Fibroblast of peridontal ligament (primary cell): ENCODE data around the gene RGS10.
"Not testable (repeated sequence)": the region's sequence is repeated elsewhere in the genome, so short reads cannot be mapped to it uniquely, and the experiment has no call there.

Experiments
- DNase-seq: peaks from one replicate; pipeline ENCODE4 v3.0.0-alpha.2; 2010; ENCODE audit errors: extremely low read depth

RGS10 gene

DNA sequence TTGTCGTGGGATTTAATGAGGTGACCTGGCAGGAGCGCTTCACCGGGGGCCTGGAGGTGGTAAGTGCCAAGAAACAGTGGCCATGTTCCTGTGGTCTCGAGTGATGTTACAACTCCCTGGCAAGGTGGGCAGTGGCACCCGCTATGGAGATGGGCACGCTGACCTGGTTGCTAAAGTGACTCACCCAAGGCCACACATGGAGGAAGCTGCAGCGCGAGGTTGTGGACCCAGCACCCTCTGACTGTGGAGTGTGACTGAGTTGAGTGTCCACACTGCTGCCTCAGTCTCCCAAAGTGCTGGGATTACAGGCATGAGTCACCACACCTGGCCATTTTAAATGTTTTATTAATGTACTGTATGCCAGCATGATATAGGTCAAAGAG lies 73.2 kb downstream of the RGS10 start:
- no peak for DNase-seq

DNA sequence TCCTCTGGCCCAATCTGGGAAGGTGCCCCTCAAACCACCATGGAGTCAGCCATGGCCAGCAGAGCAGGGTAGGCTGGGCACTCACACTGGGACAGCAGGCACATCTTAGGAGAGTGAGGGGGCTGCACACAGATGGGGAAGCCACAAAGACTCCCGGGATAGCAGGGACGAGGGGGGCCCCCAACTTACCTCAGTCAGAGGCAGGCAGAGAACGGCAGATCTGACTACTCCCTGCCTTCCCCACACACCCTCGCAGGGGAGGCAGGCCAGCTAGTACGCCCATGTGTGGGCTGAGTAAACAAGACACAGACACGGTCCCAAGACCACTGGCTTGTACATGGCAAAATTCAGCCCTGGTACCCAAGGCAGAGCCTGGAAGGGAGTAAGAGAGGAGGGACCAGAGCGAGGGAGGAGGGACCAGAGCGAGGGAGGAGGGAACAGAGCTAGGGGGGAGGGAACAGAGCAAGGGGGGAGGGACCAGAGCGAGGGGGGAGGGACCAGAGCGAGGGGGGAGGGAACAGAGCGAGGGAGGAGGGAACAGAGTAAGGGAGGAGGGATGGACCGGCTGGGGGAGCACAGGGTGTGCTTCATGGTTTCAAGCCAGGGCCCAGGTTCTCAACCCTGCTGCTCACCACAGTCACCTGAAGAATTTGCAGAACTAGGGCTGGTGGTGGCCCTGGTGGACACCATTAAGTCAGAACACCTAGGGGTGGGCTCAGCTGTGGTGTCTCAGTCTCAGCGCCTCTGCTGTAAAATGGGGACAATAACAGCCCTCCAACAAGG lies 73.8 kb downstream of the RGS10 start:
- DNase-seq = no peak

DNA sequence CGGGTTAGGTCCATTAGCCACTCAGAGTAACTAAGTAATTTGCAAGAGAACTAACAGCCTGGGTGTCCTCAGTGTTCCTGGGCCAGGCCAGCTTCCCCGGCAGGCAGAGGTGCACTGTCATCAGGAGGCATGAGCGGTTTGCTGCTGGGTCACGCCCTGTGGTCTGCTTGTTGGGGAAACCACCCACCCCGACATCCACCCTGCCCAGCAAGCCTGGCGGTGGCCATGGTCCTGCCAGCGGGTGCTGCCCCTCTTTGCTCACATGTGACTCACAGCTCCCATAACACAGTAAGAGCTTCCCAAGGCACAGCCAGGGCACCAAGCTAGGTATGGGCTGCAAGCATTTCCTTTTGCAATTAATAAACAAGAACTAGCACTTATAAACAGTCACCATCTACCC lies 75.9 kb downstream of the RGS10 start:
- DNase-seq = no peak

DNA sequence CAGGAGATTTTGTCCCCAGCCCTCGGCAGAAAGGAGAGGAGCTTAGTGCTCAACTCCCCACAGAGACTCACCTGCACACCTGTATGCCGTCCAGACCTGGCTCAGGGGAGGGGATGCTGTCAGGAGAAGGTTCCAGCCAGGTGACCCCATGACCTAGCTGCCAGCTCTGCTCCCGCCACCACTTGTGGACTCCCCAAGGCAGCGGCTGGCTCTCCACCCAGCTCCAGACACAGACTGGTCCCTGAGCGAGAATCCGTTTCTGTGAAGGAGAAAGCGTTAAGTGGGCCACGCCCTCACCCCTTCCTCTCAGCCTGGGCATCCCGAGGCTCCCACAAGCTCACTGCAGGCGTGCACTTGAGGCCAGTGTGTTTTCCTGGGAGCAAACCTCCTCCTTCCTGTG lies 76.4 kb downstream of the RGS10 start:
- no peak for DNase-seq

DNA sequence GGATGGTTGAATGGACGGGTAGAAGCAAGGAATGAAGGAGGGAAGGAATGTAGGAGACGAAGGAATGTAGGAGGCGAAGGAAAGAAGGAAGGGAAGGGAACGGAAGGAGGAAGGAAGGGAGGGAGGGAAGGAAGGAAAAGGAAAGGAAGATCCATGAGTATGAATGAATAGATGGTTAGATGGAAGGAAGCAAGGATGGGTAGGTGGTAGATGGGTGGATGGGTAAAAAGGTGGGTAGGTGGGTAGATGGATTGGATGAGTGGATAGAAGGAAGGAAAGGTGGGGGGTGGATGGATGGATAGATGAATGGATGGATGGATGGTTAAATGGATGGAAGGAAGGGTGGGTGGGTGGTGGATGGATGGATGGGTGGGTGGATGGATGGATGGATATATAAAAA lies 77.4 kb downstream of the RGS10 start:
- DNase-seq = no peak

DNA sequence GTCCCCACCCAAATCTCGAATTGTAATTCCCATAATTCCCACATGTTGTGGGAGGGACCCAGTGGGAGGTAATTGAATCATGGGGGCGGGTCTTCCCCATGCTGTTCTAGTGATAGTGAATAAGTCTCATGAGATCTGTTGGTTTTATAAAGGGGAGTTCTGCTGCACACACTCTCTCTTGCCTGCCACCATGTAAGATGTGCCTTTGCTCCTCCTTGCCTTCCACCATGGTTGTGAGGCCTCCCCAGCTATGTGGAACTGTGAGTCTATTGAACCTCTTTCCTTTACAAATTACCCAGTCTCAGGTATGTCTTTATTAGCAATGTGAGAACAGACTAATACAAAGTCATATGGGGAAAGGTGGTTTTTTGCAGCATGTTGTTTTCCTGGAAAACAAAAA lies 79.3 kb downstream of the RGS10 start:
- not testable (repeated sequence) for DNase-seq

DNA sequence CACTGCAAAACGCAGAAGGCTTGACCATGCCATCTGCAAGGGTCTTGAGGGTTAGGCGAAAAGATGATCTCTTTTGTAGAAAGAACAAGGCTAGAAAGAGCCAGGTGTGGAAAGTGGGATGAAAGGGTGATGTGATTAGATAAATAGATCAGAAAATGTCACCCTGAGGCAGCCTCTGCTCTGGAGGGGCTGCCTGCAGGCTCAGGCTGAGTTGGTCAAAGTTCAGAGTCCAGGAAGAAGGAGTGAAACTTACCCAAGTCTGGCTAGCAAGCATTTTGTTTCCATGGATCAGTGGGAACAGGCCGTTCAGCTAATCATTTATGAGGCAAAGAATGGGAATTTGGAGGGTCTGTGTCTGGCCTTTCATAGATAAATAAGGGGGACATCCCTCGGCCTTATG lies 79.7 kb downstream of the RGS10 start:
- no peak for DNase-seq

DNA sequence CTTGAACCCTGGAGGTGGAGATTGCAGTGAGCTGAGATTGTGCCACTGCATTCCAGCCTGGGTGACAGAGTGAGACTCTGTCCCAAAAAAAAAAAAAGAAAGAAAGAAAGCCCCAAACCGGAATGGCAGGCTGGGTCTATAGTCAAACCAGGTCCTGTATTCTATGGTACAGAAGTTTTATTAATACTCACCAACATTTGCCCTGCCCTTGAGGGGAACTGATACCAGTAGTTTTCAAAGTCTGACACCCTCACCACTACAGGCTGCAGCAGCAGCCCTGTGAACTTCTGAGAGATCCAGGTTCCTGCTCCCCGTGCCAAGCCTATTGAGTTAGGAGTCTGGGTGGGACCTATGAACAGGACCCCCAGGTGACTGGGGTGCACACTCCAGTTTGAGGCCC lies 80.6 kb downstream of the RGS10 start:
- DNase-seq = no peak

DNA sequence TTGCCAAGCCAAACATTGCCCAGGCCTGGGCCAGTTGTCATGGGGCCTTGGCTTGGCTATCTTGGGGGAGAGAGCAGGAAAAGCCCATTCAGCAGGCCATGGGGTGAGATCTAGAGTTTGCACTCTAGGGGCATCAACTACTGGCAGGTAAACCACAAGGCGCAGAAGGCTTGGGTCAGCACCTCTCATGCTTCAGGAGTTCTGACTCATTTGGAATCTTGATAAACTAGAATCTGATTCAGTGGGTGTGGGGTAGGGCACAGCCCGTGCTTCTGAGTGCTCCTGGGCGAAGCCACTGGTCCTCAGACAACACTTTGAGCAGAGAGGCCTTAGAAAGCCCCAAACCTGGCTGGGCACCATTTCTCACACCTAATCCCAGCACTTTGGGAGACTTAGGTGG lies 81.1 kb downstream of the RGS10 start:
- DNase-seq = no peak

DNA sequence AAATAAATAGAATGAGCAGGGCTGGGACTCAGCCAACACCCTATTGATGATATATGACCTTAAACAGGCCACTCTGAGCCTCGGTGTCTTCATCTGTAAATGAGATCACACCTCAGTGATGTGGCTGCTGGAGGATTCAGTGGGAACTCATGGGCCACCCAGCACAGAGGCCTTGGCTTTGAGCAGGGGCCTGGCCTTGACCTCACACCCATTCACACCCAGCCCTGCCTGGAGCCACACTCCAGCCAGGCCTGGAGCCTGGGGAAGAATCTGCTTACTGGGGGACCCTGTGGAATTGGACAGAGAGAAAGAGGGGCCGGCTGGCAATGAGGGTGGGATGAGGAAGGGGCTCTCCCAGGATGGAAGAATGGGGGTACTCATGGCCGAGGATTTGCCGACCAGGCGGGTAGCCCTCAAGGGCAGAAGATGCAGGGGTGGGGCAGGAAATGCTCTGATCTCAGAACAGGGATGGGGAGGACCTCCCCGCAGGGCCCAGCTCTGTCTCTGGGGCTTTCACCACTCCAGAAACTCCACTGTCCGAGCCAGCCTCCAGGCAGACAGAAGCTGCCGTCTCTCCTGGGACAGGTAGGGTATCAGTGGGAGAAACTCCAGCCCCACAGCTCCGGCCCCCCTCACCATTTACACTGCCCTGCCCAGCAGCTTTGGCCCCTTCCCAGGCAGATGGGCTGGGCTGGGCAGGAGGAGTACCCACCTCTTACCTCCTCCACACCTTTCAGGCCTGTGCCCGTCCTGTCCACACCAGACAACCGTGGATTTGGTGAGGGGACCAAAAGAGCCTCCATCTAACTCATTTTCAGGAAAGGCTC lies 81.9 kb downstream of the RGS10 start:
- no peak for DNase-seq

DNA sequence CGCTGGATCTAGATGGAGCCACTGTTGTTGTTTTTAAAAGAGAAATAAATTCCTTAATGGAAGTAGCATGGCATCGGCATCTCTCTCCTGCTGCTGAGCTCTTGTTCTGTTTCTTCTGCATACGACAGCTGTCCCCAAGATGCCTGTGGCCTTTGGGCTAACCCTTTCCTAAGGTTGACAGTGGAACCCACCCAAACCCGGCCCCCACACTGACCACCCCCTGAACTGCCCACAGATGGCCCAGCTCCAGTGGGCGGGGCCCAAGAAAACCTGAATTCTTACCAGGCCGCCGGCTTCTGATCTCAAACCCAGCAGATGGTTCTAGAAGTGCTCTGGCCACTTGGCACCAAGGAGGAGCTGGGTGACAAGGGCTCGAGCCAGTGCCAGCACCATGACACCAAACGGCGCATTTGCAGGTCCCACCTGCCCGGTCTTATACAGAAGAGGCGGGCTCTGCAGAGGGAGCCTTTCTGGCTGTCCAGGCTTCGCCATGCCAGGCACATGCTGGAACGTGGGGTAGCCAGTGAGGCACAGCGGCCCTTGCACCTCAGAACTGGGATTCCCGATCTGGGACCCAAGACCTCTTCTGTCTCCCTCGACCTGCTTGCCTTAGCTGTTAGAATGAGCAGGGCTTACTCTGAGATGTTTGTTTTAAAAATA lies 82.7 kb downstream of the RGS10 start:
- DNase-seq = no peak

DNA sequence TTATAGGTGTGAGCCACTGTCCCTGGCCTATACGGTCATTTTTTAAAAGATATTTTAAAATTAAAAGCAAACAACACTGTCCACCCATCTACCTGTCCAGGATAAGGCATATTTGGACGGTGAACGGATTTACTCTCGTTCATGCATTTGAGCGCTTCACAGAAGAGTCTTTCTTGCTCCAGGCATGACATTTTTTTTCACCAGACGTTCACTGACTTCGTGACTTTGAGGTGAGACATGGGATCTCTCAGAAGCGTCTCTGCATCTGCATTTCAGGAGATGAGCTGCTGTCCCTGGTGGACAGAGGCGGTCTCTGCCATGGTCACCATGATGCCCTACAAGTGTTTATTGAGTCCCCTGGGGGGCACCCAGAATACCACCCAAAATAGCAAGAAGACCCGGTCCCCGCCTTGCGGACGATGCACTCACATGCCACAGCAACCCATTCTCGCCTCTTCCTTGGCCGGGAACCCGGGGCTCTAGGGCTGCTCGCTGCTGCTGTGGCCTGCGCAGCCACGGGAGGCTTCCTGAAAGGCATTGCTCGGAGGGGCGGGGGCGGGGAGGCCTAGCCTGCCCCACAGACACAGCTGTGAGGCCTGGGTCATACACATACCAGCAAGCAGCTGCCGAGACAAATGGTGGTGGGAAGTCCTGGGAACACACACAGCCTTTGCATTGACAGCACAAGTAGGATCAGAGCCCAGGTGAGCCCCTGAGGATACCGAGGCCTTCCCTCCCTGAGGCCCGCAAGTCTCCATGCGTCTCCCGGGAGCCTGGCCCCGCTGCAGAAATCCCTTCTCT lies 84.4 kb downstream of the RGS10 start:
- no peak for DNase-seq

DNA sequence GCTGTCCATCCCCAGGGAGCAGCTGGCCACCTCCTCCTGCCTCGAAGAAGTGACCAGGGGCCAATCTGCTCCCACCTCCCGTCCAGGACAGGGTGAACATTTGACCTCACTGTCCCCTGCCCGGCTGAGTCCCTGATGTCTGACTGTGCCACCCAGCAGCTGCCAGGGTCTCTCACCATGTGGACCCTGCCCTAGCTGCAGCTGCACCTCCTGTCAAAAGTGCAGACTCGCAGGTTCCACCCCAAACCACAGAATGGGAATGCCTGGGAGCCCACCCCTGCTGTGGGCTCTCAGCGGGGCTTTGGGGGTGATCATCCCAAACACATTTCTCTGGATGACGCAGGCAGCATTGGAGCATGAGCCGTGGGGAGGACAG lies 86.1 kb downstream of the RGS10 start:
- no peak for DNase-seq

DNA sequence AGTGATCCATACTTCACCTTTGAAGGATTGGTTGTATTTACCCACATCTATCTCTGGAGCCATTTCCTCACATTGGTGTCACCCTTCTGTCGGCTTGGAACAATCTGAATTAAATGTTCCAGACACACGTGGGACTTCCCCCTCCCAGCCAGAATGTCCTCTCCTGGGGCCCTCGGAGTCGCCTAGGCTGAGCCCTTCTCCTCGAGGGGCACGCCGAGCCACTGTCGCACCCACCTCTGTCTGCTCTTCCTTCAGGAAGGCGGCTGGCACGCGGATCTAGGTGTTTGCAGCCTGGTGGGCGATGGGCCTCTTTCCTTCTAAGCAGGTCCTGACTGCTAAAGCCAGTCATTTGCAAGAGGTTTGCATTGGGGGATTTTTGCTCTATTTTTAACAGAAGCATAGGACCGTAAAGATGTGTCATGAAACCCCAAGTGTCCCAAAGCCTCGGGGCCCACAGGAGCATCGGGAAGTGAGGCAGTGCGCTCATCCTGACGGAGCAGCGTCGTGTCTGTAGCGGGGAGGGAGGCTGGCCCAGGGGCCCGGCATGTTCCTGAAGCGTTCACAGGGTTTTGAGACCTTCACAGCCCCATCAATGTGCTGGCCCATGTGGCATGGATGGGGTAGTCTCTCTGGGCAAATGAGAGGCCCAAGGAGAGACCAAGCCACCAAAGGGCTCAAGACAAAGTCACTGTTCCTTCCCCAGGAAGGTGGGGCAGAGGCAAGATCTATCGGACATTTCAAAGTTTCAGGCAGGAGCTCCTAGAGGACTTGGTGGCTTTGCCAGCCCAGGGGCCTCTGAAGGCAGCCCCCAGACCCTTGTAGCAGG lies 86.7 kb downstream of the RGS10 start:
- no peak for DNase-seq

DNA sequence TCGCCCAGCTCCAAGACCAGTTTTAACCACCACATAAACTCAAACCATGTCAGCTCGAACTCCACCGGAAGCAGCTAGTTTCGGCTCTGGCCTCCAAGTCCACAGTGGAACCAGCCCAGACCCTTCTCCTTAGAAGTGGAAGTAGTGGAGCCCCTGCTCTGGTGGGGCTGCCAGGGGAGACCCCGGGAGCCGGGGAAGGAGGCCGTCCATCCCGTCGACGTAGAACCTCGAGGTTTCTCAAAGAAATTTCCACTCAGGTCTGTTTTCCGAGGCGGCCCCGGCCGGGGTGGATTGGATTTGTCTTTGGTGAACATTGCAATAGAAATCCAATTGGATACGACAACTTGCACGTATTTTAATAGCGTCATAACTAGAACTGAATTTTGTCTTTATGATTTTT lies 87.5 kb downstream of the RGS10 start:
- DNase-seq = no peak

DNA sequence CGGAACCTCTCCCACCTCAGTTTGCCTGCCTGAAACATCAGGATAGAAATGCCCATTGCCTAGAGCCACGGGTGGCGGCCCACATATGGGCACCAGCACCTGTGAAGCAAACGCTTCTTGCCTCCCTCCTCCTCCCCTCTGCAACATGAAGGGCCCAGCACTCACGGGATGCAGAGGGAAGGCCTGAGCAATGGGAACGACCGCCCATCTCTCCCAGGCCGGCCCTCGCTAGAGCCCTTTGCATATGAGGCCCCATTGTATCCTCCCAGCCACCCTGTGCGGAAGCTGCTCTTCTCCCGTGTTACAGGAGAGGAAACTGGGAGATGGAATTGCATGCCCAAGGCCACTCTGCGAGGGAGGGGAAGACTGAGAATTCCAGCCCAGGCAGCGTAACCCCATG lies 88.2 kb downstream of the RGS10 start:
- DNase-seq = no peak

DNA sequence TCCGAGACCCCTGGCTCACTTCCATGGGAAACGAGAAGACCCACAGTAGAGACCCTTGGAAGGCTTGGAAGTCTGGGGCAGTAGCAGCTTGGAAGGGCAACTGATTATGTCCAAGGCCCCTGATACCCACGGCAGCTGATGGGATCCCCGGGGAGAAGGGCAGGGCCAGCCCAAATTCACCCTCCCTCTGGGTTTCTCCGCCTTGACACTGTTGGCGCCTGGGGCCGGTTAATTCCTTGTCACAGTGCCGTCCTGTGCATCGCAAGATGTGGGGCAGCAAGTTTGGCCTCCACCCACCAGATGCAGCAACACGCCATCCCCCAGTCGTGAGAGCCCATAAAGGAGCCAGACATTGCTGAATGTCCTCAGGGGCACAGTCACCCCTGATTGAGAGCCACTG lies 89.2 kb downstream of the RGS10 start:
- no peak for DNase-seq

DNA sequence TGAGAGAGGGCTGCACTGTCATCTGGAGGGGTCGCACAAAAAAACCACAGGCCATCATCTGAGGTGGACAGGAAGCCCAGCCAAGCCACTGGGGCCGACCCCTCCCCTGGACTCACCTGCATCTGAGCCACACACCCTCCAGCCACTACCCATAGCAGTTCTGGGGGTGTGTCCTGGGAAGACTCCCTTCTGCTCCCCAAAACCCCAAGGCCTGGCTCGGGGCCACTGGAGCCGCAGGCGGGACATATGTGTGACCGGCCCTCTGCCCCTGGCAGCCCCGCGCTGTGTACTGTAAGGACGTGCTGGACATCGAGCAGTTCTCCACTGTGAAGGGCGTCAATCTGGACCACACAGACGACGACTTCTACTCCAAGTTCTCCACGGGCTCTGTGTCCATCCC lies 90.1 kb downstream of the RGS10 start:
- DNase-seq = no peak

DNA sequence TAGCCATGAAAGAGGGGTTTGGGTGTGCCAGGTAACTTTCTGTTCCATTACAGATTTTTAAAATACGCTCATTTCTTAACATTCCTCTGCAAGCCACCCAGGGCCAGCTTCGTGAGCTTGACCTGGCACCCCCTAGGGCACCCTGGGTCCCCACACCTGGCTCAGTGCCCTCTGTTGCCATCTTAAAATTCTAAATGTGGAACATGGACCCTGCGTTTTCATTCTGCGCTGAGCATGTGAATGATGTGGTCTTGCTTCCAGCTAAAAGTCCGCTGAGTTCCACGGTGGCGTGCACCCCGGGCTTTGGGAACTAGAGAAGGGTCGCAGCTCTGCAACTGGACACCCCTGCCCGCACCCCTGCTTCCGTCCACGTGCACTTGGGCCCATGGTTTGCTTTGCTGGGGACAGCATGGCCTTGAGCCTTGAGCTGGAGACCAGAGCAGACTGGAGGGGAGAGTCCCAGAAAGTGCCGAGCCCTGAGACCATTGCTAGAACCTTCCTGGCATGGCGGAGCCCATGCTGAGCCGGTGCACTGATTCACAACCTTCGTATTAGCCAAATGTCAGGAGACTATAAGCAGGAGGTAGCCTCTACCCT lies 91.1 kb downstream of the RGS10 start:
- DNase-seq = no peak

DNA sequence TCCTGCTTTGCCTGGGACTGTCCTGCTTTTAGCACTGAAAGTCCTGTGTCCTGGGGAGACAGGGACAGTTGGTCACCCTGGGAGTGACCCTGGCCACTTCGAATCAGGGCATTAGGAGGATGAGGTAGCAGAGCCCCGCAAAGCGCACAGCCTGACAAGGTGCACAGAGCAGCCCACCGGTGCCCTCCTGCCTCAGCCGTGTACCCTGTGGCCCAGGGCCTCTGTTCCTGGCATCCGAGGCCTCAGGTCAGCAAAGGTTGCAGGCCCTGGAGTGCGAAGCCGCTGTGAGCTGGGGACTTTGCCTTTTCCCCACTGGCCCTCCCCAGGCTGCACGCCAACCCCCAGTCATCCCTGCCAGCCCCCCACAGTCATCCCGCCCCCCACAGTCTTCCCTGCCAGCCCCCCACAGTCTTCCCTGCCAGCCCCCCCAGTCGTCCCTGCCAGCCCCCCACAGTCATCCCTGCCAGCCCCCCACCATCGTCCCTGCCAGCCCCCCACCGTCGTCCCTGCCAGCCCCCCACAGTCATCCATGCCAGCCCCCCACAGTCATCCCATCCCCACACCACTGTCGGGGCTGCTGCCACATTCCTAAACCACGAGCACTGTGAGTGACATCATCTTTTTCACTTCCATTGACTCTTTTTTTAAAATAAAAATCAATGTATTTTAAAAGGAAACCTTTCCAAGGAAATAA lies 91.8 kb downstream of the RGS10 start:
- peak; percentile 15 for DNase-seq
